VCaP (cell line): Measurements from ENCODE around the gene PMS1.
"Not testable (repeated sequence)": the region's sequence is repeated elsewhere in the genome, so short reads cannot be mapped to it uniquely, and the experiment has no call there.

ENCODE experiments used
- H3K27ac ChIP-seq: fragments of 450-650 bp; 2 replicates; pipeline ENCODE4 v1.5.1; 2017
- CTCF ChIP-seq: fragments of 450-650 bp; conservative IDR thresholded peaks from 2 replicates; pipeline ENCODE4 v1.5.1; 2017; ENCODE audit warnings: mild to moderate bottlenecking, moderate library complexity

Gene PMS1

GRCh38 chr2:189821953-189822748 lies 37.9 kb downstream of the PMS1 start:
- H3K27ac ChIP-seq, result no peak overlapping the region
- no peak for TF ChIP-seq CTCF

- TF ChIP-seq CTCF, result no peak
Measured at GRCh38 chr2:189824694-189825396, 40.6 kb downstream of the PMS1 start.

GRCh38 chr2:189826039-189826438 lies 41.8 kb downstream of the PMS1 start:
- no peak for TF ChIP-seq CTCF

More at GRCh38 chr2:189824694-189825396, 40.6 kb downstream of the PMS1 start:
- no peak overlapping the region for H3K27ac ChIP-seq

GRCh38 chr2:189829102-189829833 lies 45.0 kb downstream of the PMS1 start:
- no peak overlapping the region for H3K27ac ChIP-seq
- TF ChIP-seq CTCF, result no peak

More at GRCh38 chr2:189826039-189826438, 41.8 kb downstream of the PMS1 start:
- no peak overlapping the region for H3K27ac ChIP-seq

GRCh38 chr2:189830510-189830909 lies 46.3 kb downstream of the PMS1 start:
- no peak overlapping the region for H3K27ac ChIP-seq
- no peak for TF ChIP-seq CTCF

- H3K27ac ChIP-seq, result no peak overlapping the region
- TF ChIP-seq CTCF, result no peak
Measured at GRCh38 chr2:189834059-189834458, 49.8 kb downstream of the PMS1 start.

- not testable (repeated sequence) for H3K27ac ChIP-seq
Measured at GRCh38 chr2:189834642-189835041, 50.4 kb downstream of the PMS1 start.
